Omental fat pad (tissue), 4 donors: ENCODE results near the gene ADAM19. TPM values are rescaled to one million over a fixed set of nuclear protein-coding genes. Genes with fewer than 3 reads are reported as not detected.

Source experiments
- ATAC-seq: fragments of 150-250 bp; one replicate; pipeline ENCODE4 v1.9.1; 2016; ENCODE audit warnings: mild to moderate bottlenecking, moderate library complexity; ENCODE audit not compliant: low FRiP score
- DNase-seq: peaks from one replicate; pipeline ENCODE4 v3.0.0-alpha.2; 2019; ENCODE audit warnings: low spot score
- total RNA-seq, 4 donors: library from RNA; depleted of rRNA; stranded (reverse); fragments of >200 nt; gene quantifications; one replicate each; pipeline ENCODE4 v1.1.0, GENCODE V29; 2016
- TF ChIP-seq, protein P1 (sequence below), 3 donors: fragments of 450-650 bp; IDR thresholded peaks; one replicate each; pipeline ENCODE4 v1.5.1; 2016 to 2017; ENCODE audit warnings: antibody characterized with exemption in 3 of 3, mild to moderate bottlenecking in 3 of 3, moderate library complexity in 2 of 3

Gene ADAM19
- total RNA-seq, 4 donors from 2014 or later: 2.1 to 18.0 (median 9.1) TPM

DNA sequence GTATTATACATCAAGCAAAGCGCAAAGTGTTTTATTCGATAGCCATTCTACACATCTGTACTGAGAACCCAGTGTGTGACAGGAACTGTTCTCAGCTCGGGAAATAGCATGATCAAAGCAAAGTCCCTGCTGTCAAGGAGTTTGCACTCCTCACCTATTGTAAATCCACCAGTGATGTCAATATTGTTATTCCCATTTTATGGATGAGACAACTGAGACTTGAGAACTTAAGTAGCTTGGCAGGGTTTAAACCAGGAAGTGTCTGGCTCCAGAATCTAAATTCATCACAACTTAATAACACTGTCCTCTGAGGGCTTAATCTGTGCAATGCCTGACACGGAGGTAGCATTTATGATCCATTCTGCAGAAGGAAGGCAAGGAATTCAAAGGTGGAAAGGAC is 50.7 kb downstream of the ADAM19 start:
- ATAC-seq (no peak), DNase-seq (no peak)
- TF ChIP-seq, protein P1, sequence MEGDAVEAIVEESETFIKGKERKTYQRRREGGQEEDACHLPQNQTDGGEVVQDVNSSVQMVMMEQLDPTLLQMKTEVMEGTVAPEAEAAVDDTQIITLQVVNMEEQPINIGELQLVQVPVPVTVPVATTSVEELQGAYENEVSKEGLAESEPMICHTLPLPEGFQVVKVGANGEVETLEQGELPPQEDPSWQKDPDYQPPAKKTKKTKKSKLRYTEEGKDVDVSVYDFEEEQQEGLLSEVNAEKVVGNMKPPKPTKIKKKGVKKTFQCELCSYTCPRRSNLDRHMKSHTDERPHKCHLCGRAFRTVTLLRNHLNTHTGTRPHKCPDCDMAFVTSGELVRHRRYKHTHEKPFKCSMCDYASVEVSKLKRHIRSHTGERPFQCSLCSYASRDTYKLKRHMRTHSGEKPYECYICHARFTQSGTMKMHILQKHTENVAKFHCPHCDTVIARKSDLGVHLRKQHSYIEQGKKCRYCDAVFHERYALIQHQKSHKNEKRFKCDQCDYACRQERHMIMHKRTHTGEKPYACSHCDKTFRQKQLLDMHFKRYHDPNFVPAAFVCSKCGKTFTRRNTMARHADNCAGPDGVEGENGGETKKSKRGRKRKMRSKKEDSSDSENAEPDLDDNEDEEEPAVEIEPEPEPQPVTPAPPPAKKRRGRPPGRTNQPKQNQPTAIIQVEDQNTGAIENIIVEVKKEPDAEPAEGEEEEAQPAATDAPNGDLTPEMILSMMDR (IDR thresholded peaks at IDR 0.05): no peak

DNA sequence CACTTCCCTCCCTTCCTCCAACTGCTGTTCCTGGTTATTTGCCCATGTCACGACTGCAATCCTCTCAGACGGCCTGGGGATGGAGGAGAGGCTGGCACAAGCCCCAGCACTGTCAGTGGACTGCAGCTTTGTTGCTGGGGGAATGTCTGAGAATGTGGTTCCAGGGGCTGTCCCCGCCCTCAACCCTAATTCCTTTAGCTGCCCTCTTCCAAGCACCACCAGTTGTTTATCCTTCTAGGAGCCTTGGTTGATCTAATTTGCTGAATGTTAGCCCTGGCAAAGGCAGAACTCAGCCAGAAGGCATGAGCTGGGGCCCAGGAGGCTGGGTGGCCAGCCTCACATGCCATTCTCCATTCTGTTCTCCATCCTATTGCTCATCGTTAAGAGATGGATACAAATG is 51.6 kb downstream of the ADAM19 start:
- DNase-seq (no peak), ATAC-seq (no peak)
- TF ChIP-seq, protein P1 (IDR thresholded peaks at IDR 0.05): no peak

DNA sequence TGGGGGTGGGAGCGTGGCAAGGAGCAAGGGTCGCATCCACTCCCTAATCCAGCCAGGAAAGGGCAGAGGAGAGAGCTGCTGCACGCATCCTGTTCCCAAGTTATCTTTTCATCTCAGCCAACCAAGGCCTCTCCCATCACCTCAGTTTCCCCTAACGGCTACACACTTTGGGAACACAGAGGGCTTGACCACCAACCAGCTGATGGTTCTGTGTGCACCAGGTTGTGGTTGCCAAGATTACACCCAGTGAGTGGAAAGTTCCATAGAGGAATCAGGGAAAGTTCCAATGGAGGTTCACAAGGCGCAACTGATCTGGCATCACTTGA is 53.9 kb downstream of the ADAM19 start:
- no peak for DNase-seq
- no peak for ATAC-seq
- TF ChIP-seq, protein P1 (IDR thresholded peaks at IDR 0.05): no peak

DNA sequence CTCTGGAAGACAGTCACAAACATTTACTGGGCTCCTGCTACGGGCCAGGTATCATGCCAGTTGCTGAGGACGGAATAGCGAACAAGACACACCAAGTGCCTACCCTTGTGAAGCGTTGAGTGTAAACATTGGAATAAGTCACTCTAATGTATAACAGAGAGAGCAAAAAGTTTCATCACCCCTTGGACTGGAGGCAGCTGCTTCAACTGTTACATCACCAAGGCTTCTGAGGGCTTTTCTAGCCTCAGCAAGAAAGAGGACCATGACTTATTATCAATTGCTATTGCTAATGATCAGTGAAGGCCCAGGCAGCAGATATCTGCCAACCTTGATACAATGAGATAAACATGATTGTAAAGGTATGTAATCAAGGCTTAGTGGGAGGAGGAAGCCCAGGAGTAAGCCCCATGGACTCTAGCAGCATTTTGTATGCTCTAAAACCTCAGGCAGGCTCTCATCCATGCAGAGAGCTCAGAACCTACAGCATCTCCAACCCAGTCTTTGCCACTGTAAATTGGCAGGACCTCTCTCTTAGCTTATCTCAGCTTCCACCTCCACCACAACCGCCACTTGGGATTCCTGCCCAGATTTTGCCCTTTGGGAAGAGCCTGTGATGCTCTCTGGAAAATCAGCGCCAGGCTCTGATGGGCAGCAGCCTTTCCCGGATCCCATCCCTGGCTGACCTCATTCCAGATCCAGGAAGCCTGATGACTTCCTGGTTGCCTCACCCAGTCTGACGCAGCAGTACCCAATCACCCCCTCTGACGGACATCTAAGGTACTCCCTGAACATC is 54.5 kb downstream of the ADAM19 start:
- ATAC-seq: peak; percentile 73
- no peak for DNase-seq
- TF ChIP-seq, protein P1 (IDR thresholded peaks at IDR 0.05): no peak

DNA sequence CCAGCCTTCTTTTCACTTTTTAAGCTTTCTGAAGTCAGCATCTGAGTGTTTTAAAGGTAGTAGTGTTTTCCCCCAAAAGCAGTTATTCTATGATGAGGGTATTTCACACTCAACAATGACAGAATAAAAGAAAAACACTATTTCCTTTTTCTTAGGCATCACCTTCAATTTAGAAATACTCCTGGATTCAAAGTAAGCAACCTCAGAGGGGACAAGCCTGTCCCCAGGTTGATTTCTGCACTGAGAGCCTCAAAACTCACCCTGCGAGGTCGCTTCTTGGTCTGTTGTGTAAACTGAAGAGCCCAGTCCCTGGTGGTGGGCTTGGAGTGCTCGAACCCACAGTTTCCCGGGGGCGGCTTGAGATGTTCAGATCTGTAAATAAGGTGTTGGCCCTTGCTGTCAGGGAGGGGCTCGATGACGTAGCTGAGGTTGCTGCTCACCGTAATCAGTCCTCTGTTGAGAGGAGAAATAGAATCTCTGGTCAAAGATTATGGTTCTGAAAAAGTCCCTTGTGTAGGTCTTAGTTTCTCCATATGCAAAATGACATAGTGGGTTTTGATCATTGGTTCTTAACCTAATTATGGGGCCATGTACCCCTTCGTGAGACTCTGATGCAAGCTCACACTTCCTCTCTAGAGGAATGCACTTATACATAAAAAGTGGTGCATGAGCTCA is 55.9 kb downstream of the ADAM19 start:
- TF ChIP-seq, protein P1 (IDR thresholded peaks at IDR 0.05): no peak
- ATAC-seq: no peak

DNA sequence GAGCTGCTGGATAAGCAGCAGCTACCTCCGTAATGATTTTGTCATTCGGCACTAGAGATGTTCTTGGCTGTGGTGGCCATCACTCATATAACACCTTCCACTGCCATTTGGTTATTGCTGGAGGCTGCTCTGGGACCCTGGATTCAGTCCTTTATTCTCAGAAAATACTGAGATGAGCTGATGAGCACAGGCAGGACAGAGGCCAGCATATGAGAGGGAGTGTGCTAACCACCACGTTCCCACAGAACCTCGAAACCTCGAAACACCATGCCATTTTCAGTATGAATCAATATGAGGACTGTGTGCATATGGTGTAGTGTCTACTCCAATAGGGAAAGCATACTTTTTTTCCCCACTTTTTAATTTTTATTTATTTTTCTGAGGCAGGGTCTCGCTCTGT is 56.6 kb downstream of the ADAM19 start:
- DNase-seq (no peak), ATAC-seq (no peak)
- TF ChIP-seq, protein P1 (IDR thresholded peaks at IDR 0.05): no peak

More for the DNA sequence above, 55.9 kb downstream of the ADAM19 start:
- DNase-seq: no peak
